Brain microvascular endothelial cell (primary cell): ENCODE measurements around the gene PRKX.
"Not testable (repeated sequence)": the region's sequence is repeated elsewhere in the genome, so short reads cannot be mapped to it uniquely, and the experiment has no call there.

Experiments
- DNase-seq: peaks from one replicate; pipeline ENCODE4 v3.0.0-alpha.2; 2020
- H3K27ac ChIP-seq: fragments of 250-450 bp; sonication (Bioruptor Pico); 2 replicates; pipeline ENCODE4 v1.5.1; 2020; ENCODE audit warnings: mild to moderate bottlenecking, moderate library complexity
- H3K27me3 ChIP-seq: fragments of 250-450 bp; sonication (Bioruptor Pico); replicated peaks from 2 replicates; pipeline ENCODE4 v1.5.1; 2020; ENCODE audit warnings: mild to moderate bottlenecking
- H3K36me3 ChIP-seq: fragments of 250-450 bp; sonication (Bioruptor Pico); replicated peaks from 2 replicates; pipeline ENCODE4 v1.5.1; 2020; ENCODE audit warnings: mild to moderate bottlenecking
- H3K4me3 ChIP-seq: 2 replicates; pipeline ENCODE4 v1.5.1; 2011; ENCODE audit warnings: low read depth, mild to moderate bottlenecking, control low read depth, low read length, moderate library complexity
- CTCF ChIP-seq: IDR thresholded peaks from 2 replicates; pipeline ENCODE4 v1.5.1; 2011; ENCODE audit warnings: low read depth, mild to moderate bottlenecking, moderate library complexity, low read length, control low read depth, inconsistent platforms; ENCODE audit errors: missing control alignments
- in situ Hi-C: cut with HindIII; loops from 2 replicates; pipeline ENCODE4 v1.10.0; 2017; ENCODE audit warnings: low sequenced_read_pairs, low pct_ligation_motif_present

Gene PRKX

GRCh38 chrX:3577551-3577950, 135.9 kb downstream of the PRKX start:
- Histone ChIP-seq H3K27me3 (no peaks in the 10 kb centered on the region), H3K27ac (no peak overlapping the region), H3K4me3 (no peak overlapping the region), H3K36me3 (no peaks in the 10 kb centered on the region)
- in situ Hi-C loops = no loop called here
- TF ChIP-seq CTCF = no peak
- no peak for DNase-seq

GRCh38 chrX:3576886-3577501, 136.5 kb downstream of the PRKX start:
- no peak for TF ChIP-seq CTCF
- DNase-seq = no peak
- in situ Hi-C loops = no loop called here
- H3K27me3 ChIP-seq = no peaks in the 10 kb centered on the region
- no peak overlapping the region for H3K27ac ChIP-seq
- H3K4me3 ChIP-seq = no peak overlapping the region
- no peaks in the 10 kb centered on the region for H3K36me3 ChIP-seq

- no peak for DNase-seq
- Histone ChIP-seq H3K4me3 (no peak overlapping the region), H3K27ac (no peak overlapping the region), H3K36me3 (no peaks in the 10 kb centered on the region), H3K27me3 (no peaks in the 10 kb centered on the region)
- in situ Hi-C loops = no loop called here
- no peak for TF ChIP-seq CTCF
Measured at GRCh38 chrX:3567686-3568085, 145.8 kb downstream of the PRKX start.

- TF ChIP-seq CTCF = no peak
- no peak overlapping the region for H3K4me3 ChIP-seq
- DNase-seq = no peak
- no peak overlapping the region for H3K27ac ChIP-seq
- in situ Hi-C loops = no loop called here
- H3K36me3 ChIP-seq = no peaks in the 10 kb centered on the region
- no peaks in the 10 kb centered on the region for H3K27me3 ChIP-seq
Measured at GRCh38 chrX:3563451-3563850, 150.0 kb downstream of the PRKX start.

GRCh38 chrX:3560010-3560409, 153.4 kb downstream of the PRKX start:
- H3K4me3 ChIP-seq, DNase-seq, H3K27ac ChIP-seq, H3K27me3 ChIP-seq, in situ Hi-C loops, H3K36me3 ChIP-seq: not testable (repeated sequence)
